Parathyroid adenoma (tissue), 2 donors: ENCODE results near the gene TMEM30A.

ENCODE experiments used
- H2AFZ ChIP-seq: fragments of 300-600 bp; sonication (generic); one replicate; pipeline ENCODE4 v1.7.0; 2017; ENCODE audit warnings: antibody characterized with exemption, mild to moderate bottlenecking
- H3K27ac ChIP-seq: fragments of 300-600 bp; sonication (generic); one replicate; pipeline ENCODE4 v1.7.0; 2017
- H3K27me3 ChIP-seq: fragments of 300-600 bp; sonication (generic); one replicate; pipeline ENCODE4 v1.7.0; 2017; ENCODE audit warnings: low read length; ENCODE audit not compliant: control insufficient read depth, insufficient read depth
- H3K36me3 ChIP-seq: fragments of 300-600 bp; sonication (generic); one replicate; pipeline ENCODE4 v1.7.0; 2017; ENCODE audit warnings: low read length; ENCODE audit not compliant: control insufficient read depth, insufficient read depth
- H3K4me1 ChIP-seq: fragments of 300-600 bp; sonication (generic); one replicate; pipeline ENCODE4 v1.7.0; 2017; ENCODE audit warnings: control low read depth
- H3K4me2 ChIP-seq: fragments of 300-600 bp; sonication (generic); one replicate; pipeline ENCODE4 v1.7.0; 2017; ENCODE audit warnings: low read length
- H3K4me3 ChIP-seq: fragments of 300-600 bp; sonication (generic); one replicate; pipeline ENCODE4 v1.7.0; 2017; ENCODE audit warnings: low read depth, low read length
- H3K79me2 ChIP-seq: fragments of 300-600 bp; sonication (generic); one replicate; pipeline ENCODE4 v1.7.0; 2017; ENCODE audit warnings: control low read depth
- H3K9ac ChIP-seq: fragments of 300-600 bp; sonication (generic); one replicate; pipeline ENCODE4 v1.7.0; 2017; ENCODE audit warnings: mild to moderate bottlenecking
- H3K9me3 ChIP-seq: fragments of 300-600 bp; sonication (generic); one replicate; pipeline ENCODE4 v1.7.0; 2017; ENCODE audit warnings: low read length; ENCODE audit not compliant: control insufficient read depth
- CTCF ChIP-seq: fragments of 300-600 bp; sonication (generic); IDR thresholded peaks from one replicate; pipeline ENCODE4 v1.7.0; 2017; ENCODE audit warnings: antibody characterized with exemption, mild to moderate bottlenecking
- donor health status: primary hyperparathyroidism.

The TMEM30A gene

GRCh38 chr6:75215291-75215690 is 69.3 kb downstream of the TMEM30A start:
- no peak overlapping the region for H3K4me3 ChIP-seq
- no peak overlapping the region for H3K9ac ChIP-seq
- no peaks in the 10 kb centered on the region for H3K36me3 ChIP-seq
- no peak overlapping the region for H3K27ac ChIP-seq
- no peaks in the 10 kb centered on the region for H3K4me1 ChIP-seq
- no peak overlapping the region for H3K4me2 ChIP-seq
- H2AFZ ChIP-seq = no peak overlapping the region
- no peaks in the 10 kb centered on the region for H3K9me3 ChIP-seq
- no peaks in the 10 kb centered on the region for H3K79me2 ChIP-seq
- no peaks in the 10 kb centered on the region for H3K27me3 ChIP-seq
- TF ChIP-seq CTCF = no peak

- no peaks in the 10 kb centered on the region for H3K36me3 ChIP-seq
- no peaks in the 10 kb centered on the region for H3K4me1 ChIP-seq
- no peaks in the 10 kb centered on the region for H3K79me2 ChIP-seq
- no peak overlapping the region for H3K4me2 ChIP-seq
- no peak overlapping the region for H3K27ac ChIP-seq
- no peak overlapping the region for H2AFZ ChIP-seq
- H3K9me3 ChIP-seq = no peaks in the 10 kb centered on the region
- no peak for TF ChIP-seq CTCF
- H3K27me3 ChIP-seq = peaks cover under 1% of the 10 kb centered on the region
- H3K9ac ChIP-seq = no peak overlapping the region
- no peak overlapping the region for H3K4me3 ChIP-seq
These were observed 70.9 kb downstream of the TMEM30A start for GRCh38 chr6:75213732-75214131.

- Histone ChIP-seq H3K9ac (no peak overlapping the region), H3K4me2 (no peak overlapping the region), H3K36me3 (no peaks in the 10 kb centered on the region), H3K9me3 (no peaks in the 10 kb centered on the region), H3K79me2 (no peaks in the 10 kb centered on the region), H3K27me3 (peaks cover 5% of the 10 kb centered on the region), H2AFZ (no peak overlapping the region), H3K4me3 (no peak overlapping the region), H3K27ac (no peak overlapping the region), H3K4me1 (no peaks in the 10 kb centered on the region)
- no peak for TF ChIP-seq CTCF
These were observed 71.5 kb downstream of the TMEM30A start for GRCh38 chr6:75213112-75213511.

- Histone ChIP-seq H3K4me2 (no peak overlapping the region), H3K79me2 (no peaks in the 10 kb centered on the region), H3K36me3 (no peaks in the 10 kb centered on the region), H3K9ac (no peak overlapping the region), H3K4me1 (no peaks in the 10 kb centered on the region), H3K27ac (no peak overlapping the region), H2AFZ (no peak overlapping the region), H3K27me3 (peaks cover 6% of the 10 kb centered on the region), H3K9me3 (no peaks in the 10 kb centered on the region), H3K4me3 (no peak overlapping the region)
- TF ChIP-seq CTCF = no peak
These were observed 72.5 kb downstream of the TMEM30A start for GRCh38 chr6:75211920-75212590.
